ENCODE results near the gene FOXE1. TPM values are rescaled to one million over a fixed set of nuclear protein-coding genes. Genes with fewer than 3 reads are reported as not detected.

FOXE1 gene
- total and polyA plus RNA-seq, 4 donors = not detected

DNA sequence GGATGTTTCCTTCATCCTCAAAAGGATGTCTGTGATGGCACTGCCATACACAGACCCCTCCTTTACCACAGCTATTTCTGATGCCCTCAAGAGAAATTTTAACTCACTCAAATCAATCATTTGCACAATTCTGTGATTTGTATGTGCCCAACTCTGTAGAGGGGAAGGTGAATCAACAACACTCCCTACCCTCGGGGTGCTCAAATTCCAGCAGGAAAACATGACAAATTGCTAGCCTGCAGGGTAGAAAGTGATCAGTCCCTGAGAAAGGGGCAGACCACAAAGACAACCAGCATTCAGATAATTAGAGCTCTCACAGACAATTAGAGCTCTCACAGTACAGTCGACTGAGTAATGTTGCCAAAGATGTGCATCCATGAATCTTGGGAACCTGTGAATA, 45.3 kb upstream of the FOXE1 start:
- Histone ChIP-seq H3K4me3 (ENCODE audit: low read depth in 1 of 3, low read length in 3 of 3) (no peak overlapping the region), H3K4me1 (ENCODE audit: control insufficient read depth in 4 of 4, insufficient read depth in 4 of 4, low read length in 3 of 4) (peaks cover 2 to 7% (median 3%) of the 10 kb centered on the region in 4 donors), H3K9me3 (ENCODE audit: control insufficient read depth in 4 of 4, low read length in 3 of 4) (no peaks in the 10 kb centered on the region), H3K9ac (ENCODE audit: low read depth in 1 of 2, low read length in 2 of 2) (no peak overlapping the region), H3K27ac (ENCODE audit: low read depth in 1 of 2, low read length in 2 of 2) (no peak overlapping the region), H3K27me3 (ENCODE audit: control insufficient read depth in 4 of 4, insufficient read depth in 4 of 4, low read length in 3 of 4) (peaks cover 0 to 2% (median 0%) of the 10 kb centered on the region in 4 donors), H3K36me3 (ENCODE audit: control insufficient read depth in 4 of 4, insufficient read depth in 3 of 4, low read depth in 1 of 4, low read length in 3 of 4) (no peaks in the 10 kb centered on the region)
- TF ChIP-seq SP1 (IDR thresholded peaks at IDR 0.05) (no peak), GABPA (IDR thresholded peaks at IDR 0.05 in 1 of 2, conservative IDR thresholded peaks at IDR 0.05 in 1 of 2) (no peak), FOXA1 (IDR thresholded peaks at IDR 0.05) (no peak), TAF1 (conservative IDR thresholded peaks at IDR 0.05) (no peak), JUND (IDR thresholded peaks at IDR 0.05) (no peak), FOXA2 (IDR thresholded peaks at IDR 0.05) (no peak), NR2F2 (IDR thresholded peaks at IDR 0.05) (no peak), RAD21 (IDR thresholded peaks at IDR 0.05) (no peak), HNF4A (conservative IDR thresholded peaks at IDR 0.05) (no peak), RXRA (IDR thresholded peaks at IDR 0.05) (no peak), YY1 (IDR thresholded peaks at IDR 0.05) (no peak), EGR1 (IDR thresholded peaks at IDR 0.05; ENCODE audit: low read depth in 2 of 2) (no peak)
- TF ChIP-seq, protein P1, sequence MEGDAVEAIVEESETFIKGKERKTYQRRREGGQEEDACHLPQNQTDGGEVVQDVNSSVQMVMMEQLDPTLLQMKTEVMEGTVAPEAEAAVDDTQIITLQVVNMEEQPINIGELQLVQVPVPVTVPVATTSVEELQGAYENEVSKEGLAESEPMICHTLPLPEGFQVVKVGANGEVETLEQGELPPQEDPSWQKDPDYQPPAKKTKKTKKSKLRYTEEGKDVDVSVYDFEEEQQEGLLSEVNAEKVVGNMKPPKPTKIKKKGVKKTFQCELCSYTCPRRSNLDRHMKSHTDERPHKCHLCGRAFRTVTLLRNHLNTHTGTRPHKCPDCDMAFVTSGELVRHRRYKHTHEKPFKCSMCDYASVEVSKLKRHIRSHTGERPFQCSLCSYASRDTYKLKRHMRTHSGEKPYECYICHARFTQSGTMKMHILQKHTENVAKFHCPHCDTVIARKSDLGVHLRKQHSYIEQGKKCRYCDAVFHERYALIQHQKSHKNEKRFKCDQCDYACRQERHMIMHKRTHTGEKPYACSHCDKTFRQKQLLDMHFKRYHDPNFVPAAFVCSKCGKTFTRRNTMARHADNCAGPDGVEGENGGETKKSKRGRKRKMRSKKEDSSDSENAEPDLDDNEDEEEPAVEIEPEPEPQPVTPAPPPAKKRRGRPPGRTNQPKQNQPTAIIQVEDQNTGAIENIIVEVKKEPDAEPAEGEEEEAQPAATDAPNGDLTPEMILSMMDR (IDR thresholded peaks at IDR 0.05; ENCODE audit: low read depth, low read length, missing input control) = no peak
- TF ChIP-seq, protein P2, sequence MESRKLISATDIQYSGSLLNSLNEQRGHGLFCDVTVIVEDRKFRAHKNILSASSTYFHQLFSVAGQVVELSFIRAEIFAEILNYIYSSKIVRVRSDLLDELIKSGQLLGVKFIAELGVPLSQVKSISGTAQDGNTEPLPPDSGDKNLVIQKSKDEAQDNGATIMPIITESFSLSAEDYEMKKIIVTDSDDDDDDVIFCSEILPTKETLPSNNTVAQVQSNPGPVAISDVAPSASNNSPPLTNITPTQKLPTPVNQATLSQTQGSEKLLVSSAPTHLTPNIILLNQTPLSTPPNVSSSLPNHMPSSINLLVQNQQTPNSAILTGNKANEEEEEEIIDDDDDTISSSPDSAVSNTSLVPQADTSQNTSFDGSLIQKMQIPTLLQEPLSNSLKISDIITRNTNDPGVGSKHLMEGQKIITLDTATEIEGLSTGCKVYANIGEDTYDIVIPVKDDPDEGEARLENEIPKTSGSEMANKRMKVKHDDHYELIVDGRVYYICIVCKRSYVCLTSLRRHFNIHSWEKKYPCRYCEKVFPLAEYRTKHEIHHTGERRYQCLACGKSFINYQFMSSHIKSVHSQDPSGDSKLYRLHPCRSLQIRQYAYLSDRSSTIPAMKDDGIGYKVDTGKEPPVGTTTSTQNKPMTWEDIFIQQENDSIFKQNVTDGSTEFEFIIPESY (IDR thresholded peaks at IDR 0.05) = no peak
- TF ChIP-seq, protein P3, sequence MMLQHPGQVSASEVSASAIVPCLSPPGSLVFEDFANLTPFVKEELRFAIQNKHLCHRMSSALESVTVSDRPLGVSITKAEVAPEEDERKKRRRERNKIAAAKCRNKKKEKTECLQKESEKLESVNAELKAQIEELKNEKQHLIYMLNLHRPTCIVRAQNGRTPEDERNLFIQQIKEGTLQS (IDR thresholded peaks at IDR 0.05) = no peak
- TF ChIP-seq, protein P4, sequence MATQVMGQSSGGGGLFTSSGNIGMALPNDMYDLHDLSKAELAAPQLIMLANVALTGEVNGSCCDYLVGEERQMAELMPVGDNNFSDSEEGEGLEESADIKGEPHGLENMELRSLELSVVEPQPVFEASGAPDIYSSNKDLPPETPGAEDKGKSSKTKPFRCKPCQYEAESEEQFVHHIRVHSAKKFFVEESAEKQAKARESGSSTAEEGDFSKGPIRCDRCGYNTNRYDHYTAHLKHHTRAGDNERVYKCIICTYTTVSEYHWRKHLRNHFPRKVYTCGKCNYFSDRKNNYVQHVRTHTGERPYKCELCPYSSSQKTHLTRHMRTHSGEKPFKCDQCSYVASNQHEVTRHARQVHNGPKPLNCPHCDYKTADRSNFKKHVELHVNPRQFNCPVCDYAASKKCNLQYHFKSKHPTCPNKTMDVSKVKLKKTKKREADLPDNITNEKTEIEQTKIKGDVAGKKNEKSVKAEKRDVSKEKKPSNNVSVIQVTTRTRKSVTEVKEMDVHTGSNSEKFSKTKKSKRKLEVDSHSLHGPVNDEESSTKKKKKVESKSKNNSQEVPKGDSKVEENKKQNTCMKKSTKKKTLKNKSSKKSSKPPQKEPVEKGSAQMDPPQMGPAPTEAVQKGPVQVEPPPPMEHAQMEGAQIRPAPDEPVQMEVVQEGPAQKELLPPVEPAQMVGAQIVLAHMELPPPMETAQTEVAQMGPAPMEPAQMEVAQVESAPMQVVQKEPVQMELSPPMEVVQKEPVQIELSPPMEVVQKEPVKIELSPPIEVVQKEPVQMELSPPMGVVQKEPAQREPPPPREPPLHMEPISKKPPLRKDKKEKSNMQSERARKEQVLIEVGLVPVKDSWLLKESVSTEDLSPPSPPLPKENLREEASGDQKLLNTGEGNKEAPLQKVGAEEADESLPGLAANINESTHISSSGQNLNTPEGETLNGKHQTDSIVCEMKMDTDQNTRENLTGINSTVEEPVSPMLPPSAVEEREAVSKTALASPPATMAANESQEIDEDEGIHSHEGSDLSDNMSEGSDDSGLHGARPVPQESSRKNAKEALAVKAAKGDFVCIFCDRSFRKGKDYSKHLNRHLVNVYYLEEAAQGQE (IDR thresholded peaks at IDR 0.05) = no peak
- TF ChIP-seq, protein P5, sequence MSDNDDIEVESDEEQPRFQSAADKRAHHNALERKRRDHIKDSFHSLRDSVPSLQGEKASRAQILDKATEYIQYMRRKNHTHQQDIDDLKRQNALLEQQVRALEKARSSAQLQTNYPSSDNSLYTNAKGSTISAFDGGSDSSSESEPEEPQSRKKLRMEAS (IDR thresholded peaks at IDR 0.05) = no peak
- 57% methylated on average over 2 of the region's 2 CpGs for WGBS
- DNase-seq (ENCODE audit: low spot score) = no peak

Data from liver (tissue), 9 donors.